Stimulated activated CD8-positive, alpha-beta memory T cell treated with anti-CD3 and anti-CD28 coated beads, Interleukin-15, amount 100 ng/mL, for 4 hours (primary cell): ENCODE data around the gene CCDC167.

Source experiments
- DNase-seq, 2 donors: peaks; one replicate each; pipeline ENCODE4 v3.0.0-alpha.2; 2020; ENCODE audit warnings: low read depth in 2 of 2

Gene CCDC167

DNA sequence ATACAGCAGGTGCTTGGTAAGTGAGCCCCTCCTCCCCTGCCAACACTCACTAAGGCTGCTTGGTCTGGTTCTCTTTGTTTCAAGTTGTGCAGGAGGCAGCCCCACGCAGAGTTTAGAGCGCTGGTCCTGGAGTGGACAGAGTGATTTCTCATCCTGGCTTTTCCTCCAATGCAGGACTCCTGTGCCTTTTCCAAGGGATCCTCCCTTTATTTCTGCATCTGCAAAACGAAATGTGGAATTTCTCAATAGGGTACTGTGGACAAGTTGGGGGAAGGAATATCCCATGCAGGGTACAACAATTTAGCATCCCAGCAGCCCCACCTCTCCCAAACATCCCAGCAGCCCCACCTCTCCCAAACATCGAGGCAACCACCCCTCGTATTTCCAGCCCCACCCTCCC lies 30.6 kb upstream of the CCDC167 start:
- no peak for DNase-seq

GRCh38 chr6:37528541-37528940 lies 28.8 kb upstream of the CCDC167 start:
- no peak for DNase-seq

DNA sequence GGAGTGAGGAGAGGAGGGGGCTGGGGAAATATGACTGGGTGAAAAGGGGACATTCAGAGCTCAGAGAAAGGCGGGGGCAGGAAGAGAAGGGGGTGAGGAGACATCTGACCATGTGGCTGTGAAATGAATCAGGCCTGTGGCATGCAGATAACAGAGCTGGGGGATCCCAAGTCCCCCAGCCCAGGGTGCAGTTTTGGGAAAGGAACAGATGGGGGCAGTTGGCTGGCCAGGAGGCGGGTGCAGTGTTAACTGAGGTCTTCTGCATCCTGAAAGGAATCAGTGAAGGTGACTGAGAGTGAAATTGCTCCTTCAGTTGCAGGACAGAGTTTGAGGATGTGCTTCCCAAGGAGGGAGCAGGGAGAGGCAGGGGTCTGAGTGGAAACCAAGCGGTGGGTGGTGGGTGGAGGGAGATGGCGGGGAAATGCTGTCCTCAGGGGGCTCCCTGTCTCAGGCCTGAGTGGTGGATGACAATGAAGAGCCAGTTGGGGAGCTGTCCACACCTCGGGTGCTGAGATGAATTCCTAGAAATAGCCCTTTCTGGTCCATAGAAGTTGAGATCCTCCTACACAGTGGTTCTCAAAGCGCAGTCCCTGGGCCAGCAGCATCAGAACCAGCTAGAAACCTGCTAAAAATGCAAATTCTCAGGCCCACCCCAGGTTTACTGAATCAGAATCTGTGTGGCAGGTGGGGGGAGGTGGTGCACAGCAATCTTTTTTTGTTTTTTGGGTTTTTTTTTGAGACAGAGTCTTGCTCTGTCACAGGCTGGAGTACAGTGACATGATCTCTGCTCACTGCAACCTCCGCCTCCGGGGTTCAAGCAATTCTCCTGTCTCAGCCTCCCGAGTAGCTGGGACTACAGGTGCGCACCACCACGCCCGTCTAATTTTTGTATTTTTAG lies 26.0 kb upstream of the CCDC167 start:
- DNase-seq: no peak

GRCh38 chr6:37524970-37525318 lies 25.3 kb upstream of the CCDC167 start:
- no peak for DNase-seq

GRCh38 chr6:37524025-37524969 lies 24.6 kb upstream of the CCDC167 start:
- no peak for DNase-seq

- DNase-seq: no peak
Measured at GRCh38 chr6:37523412-37523811, 23.7 kb upstream of the CCDC167 start.

GRCh38 chr6:37522836-37523235 lies 23.1 kb upstream of the CCDC167 start:
- no peak for DNase-seq

GRCh38 chr6:37521674-37522073 lies 22.0 kb upstream of the CCDC167 start:
- no peak for DNase-seq

DNA sequence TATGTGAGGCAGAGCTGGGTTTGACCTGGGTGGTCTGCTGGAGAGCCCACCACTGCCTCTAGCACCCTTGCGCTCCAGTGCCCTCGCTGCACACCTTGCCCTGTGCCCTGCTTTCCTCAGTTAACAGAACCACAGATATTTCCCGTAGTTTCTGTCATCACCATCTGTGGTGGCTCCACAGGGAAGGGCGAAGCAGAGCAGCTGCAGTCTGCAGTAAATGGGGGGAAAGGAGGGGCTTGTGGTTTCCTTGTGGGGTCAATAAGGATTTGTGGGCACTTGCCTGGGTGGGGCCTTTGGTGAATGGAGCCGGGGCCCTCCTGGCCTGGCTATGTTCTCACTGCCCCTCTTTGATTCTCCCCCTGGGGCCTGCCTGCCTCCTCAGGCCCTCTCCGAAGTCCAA lies 21.2 kb upstream of the CCDC167 start:
- no peak for DNase-seq

GRCh38 chr6:37519461-37519860 lies 19.8 kb upstream of the CCDC167 start:
- no peak for DNase-seq

- DNase-seq: no peak
Measured at GRCh38 chr6:37518116-37518515, 18.4 kb upstream of the CCDC167 start.

DNA sequence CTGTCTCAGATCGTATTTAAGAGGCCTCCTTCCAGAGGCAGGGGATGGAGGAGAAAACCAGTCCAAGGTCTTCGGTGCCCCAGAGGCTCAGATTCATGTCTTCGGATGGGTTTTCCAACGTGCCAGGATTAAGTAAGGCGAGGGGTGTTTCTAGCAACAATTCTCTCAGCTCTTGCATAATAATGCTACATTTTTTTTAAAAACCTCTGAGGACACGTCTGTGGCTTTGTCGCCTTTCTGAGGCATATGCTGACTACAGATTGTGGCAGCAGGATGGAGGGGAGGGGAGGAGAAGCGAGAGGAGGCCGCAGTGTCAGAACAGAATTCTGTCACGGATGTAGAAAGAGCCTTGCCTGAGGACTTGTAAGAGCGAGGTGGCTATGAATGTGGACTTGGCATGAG lies 17.7 kb upstream of the CCDC167 start:
- DNase-seq: peak; percentile 55 to 61

DNA sequence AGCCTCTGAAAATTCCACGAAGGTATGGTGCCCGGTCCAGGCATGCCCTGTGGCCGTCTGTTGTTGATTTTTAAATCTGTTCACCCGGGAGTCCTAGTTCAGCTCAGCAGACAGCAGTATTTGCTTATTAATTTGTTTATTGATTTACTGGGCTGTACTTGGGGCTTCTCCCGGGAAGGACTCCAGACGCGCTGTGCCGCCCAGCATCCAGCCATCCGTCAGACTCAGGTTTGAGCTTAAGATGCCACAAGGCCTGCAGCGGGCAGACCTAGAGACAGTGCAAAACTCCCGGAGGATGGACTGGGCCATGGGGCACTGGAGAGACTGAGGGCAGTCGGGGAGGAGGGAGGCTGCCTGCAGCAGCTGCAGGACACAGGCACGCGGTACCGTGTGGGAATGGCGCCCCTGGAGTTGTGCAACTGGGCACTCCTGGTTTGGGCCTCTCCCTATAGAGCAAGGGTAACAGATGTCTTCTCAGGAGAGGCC lies 17.3 kb upstream of the CCDC167 start:
- DNase-seq: no peak

- DNase-seq: peak; percentile 72 to 82
Measured at GRCh38 chr6:37516076-37516919, 16.6 kb upstream of the CCDC167 start.

DNA sequence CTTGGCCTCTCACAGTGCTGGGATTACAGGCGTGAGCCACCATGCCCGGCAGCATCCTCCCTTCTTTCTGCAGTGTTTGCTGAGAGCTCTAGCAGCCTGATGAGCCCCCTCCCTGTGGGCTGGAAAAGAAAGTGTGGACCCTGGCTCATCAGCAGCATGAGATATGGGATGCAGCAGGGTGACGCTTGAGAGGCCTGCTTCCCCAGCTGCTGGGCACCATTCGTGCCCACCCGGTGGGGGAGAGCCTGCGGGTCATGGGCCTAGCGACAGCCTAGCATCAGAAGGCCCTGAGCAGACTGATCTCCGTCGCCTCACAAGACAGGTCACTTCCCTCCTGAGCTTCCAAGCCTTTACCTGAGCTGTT lies 16.0 kb upstream of the CCDC167 start:
- no peak for DNase-seq

- no peak for DNase-seq
Measured at GRCh38 chr6:37514837-37515236, 15.1 kb upstream of the CCDC167 start.

GRCh38 chr6:37514321-37514771 lies 14.7 kb upstream of the CCDC167 start:
- no peak for DNase-seq

DNA sequence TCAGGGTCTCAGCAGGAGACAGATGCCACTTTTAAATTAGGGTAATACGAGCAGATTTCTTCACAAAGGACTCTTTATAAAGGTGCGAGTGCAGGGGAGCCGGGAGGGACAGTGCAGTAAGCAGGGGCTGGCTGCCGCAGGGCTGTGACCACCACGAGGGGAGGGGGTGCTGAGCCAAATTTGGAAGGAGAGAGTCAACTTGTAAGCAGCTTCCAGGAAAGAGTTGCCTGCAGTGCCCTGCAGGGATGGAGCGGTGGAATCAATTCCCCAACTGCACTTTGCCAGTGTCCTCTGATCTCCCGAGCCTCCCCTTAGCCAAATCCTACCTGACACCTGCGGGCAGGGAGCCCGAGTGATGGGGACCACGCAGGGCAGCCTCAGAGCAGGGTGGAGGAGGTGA lies 13.9 kb upstream of the CCDC167 start:
- DNase-seq: no peak

DNA sequence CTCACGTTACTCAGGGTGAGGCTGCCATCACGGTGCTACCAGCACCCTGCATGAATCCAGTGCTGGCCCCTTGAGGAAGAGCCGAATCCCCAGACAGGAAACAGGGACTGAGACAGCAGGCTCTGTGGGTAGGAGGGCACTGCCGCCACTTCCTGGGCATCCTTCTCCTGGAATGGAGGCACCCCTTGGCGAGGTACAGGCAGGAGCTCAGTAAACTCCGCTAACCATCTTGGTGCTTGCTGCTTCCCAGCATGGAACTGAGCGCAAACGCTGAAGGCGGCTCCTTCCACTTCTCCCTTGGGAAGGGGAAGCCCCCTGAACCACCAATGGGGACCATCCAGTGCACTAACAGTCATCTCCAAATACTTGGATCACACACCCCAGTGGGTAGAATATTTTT lies 13.5 kb upstream of the CCDC167 start:
- DNase-seq: no peak

DNA sequence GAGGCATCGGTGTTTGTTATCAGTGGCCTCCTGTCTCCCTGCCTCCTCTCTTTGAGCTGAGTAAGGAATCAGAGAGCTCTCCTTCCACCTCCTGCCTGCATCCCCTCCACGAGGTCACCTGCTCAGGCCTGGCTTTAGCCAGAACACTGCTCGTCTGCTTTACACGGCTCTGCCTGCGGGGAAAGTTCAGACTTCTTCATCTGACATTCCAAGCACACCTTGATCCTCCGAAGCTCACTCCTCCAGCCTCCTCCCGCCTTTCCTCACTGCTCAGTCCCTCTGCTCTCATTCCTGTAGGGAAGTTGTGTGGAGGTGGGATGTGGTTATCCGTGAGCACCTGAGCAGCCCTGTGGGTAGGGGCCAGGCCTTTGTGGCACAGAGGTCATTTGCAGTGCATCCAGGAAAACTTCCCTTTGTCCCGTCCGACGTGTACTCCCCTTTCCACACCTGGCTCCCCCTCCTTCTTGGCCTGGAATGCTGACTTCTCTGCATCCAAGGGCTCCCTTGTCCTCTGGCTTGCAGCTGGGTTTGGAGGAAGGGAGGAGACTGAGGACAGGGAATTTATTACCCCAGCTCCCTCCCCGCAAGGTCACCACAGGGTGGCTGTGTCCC lies 12.8 kb upstream of the CCDC167 start:
- DNase-seq: no peak

DNA sequence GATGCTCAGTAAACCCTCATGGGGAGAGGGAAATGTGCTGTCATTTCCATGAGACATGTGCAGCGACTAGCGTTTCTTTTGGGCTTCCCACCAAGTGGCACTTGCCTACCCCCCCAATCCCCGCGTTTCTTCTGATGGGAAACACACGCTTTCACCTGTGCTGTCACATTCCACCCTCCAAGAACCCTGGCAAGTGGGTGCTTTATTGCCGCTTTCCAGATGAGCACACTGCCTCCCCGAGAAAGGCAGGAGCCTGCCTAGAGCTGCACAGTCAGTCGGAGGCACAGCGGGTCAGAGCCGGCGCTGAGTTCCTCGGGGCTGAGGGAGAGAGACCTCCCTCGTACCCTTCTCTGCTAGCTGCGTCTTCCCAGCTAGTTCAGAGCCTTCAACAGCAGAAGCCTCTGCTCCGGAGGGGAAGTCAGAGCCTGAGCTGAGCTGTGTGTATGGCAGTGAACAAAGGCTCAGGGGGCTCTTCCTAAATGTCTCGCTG lies 12.3 kb upstream of the CCDC167 start:
- no peak for DNase-seq
